B cell (primary cell): ENCODE measurements around the gene DUSP16. TPM values are rescaled to one million over a fixed set of nuclear protein-coding genes. Genes with fewer than 3 reads are reported as not detected.
"Not testable (repeated sequence)": the region's sequence is repeated elsewhere in the genome, so short reads cannot be mapped to it uniquely, and the experiment has no call there.

Experiments used
- ATAC-seq: fragments of 200-7000 bp; cut with Tn5 transposase; one replicate; pipeline ENCODE4 v1.10.0; 2021; ENCODE audit warnings: low read depth, mild to moderate bottlenecking, moderate number of reproducible peaks, moderate library complexity
- CTCF ChIA-PET: fragments of 350-600 bp; sonication (Branson Sonifier 250); formaldehyde crosslinking; loops from one replicate; lab custom pipeline; 2021; ENCODE audit warnings: antibody characterized with exemption, inconsistent platforms; lab: Charles Lee
- POLR2A ChIA-PET: fragments of 350-600 bp; sonication (Branson Sonifier 250); formaldehyde crosslinking; loops from one replicate; lab custom pipeline; 2021; ENCODE audit warnings: antibody characterized with exemption; lab: Charles Lee
- DNase-seq: peaks from one replicate; pipeline ENCODE4 v3.0.0; 2013
- H2AFZ ChIP-seq: 2 replicates; pipeline ENCODE4 v1.6.1; 2012; ENCODE audit warnings: mild to moderate bottlenecking, low read depth, low read length; ENCODE audit not compliant: insufficient read depth, poor library complexity, severe bottlenecking
- H3K27ac ChIP-seq, 2 donors: 1 replicate in 1 of 2; 2 replicates in 1 of 2; pipeline ENCODE4 v1.5.1; 2012 to 2013; ENCODE audit warnings: low read length in 2 of 2, mild to moderate bottlenecking in 2 of 2, moderate library complexity in 1 of 2
- H3K27me3 ChIP-seq, 4 experiments: fragments of 200-600 bp in 1 of 4; sonication (generic) in 1 of 4; replicated peaks in 1 of 4; 1 replicate in 2 of 4; 2 replicates in 2 of 4; pipeline versions ENCODE4 v1.6.1 to v1.7.0; 2013 to 2016; ENCODE audit warnings: low read length in 3 of 4, mild to moderate bottlenecking in 2 of 4, mixed read lengths in 1 of 4, moderate library complexity in 1 of 4; ENCODE audit not compliant: insufficient read depth in 4 of 4, control insufficient read depth in 3 of 4; ENCODE audit errors: control extremely low read depth in 1 of 4
- H3K36me3 ChIP-seq, 2 experiments: replicated peaks in 1 of 2; 1 replicate in 1 of 2; 2 replicates in 1 of 2; pipeline versions ENCODE4 v1.6.1 to v1.7.1; 2013; ENCODE audit warnings: low read length in 1 of 2; ENCODE audit not compliant: insufficient read depth in 2 of 2, control insufficient read depth in 1 of 2; ENCODE audit errors: control extremely low read depth in 1 of 2, extremely low read depth in 1 of 2
- H3K4me1 ChIP-seq, 2 donors: fragments of 200-600 bp in 1 of 2; sonication (generic) in 1 of 2; 1 replicate in 1 of 2; 2 replicates in 1 of 2; pipeline versions ENCODE4 v1.5.1 to v1.6.1; 2013 to 2017; ENCODE audit warnings: low read length in 2 of 2; ENCODE audit not compliant: control insufficient read depth in 2 of 2, insufficient read depth in 2 of 2
- H3K4me2 ChIP-seq: replicated peaks from 2 replicates; pipeline ENCODE3; 2012; ENCODE audit warnings: mild to moderate bottlenecking, low read depth, low read length; ENCODE audit not compliant: poor library complexity, severe bottlenecking
- H3K4me3 ChIP-seq, 5 experiments: fragments of 200-600 bp in 1 of 5; sonication (generic) in 1 of 5; 1 replicate in 3 of 5; 2 replicates in 2 of 5; pipeline versions ENCODE4 v1.5.1 to v1.7.0; 2011 to 2016; ENCODE audit warnings: low read length in 4 of 5, mild to moderate bottlenecking in 4 of 5, low read depth in 2 of 5, control low read depth in 1 of 5, moderate library complexity in 1 of 5; ENCODE audit not compliant: insufficient read depth in 1 of 5; ENCODE audit errors: control extremely low read depth in 1 of 5, extremely low read depth in 1 of 5
- H3K79me2 ChIP-seq: fragments of 200-600 bp; sonication (generic); one replicate; pipeline ENCODE4 v1.6.0; 2016; ENCODE audit warnings: low read length; ENCODE audit not compliant: control insufficient read depth, insufficient read depth
- H3K9ac ChIP-seq: fragments of 200-600 bp; sonication (generic); 2 replicates; pipeline ENCODE4 v1.6.1; 2017; ENCODE audit warnings: mild to moderate bottlenecking, low read length, moderate library complexity
- H3K9me3 ChIP-seq, 3 donors: one replicate each; pipeline versions ENCODE4 v1.6.1 to v1.7.1; 2013; ENCODE audit warnings: low read length in 2 of 3; ENCODE audit not compliant: control insufficient read depth in 2 of 3, insufficient read depth in 1 of 3; ENCODE audit errors: control extremely low read depth in 1 of 3
- H4K20me1 ChIP-seq: 2 replicates; pipeline ENCODE4 v1.6.0; 2012; ENCODE audit warnings: mild to moderate bottlenecking, low read length; ENCODE audit not compliant: insufficient read depth, control insufficient read depth, poor library complexity, severe bottlenecking
- H3K27ac Mint-ChIP-seq: one replicate; pipeline ENCODE4 v1.8.0; 2021; ENCODE audit warnings: mixed read lengths
- H3K27me3 Mint-ChIP-seq: one replicate; pipeline ENCODE4 v1.8.0; 2021; ENCODE audit warnings: mixed read lengths
- H3K4me1 Mint-ChIP-seq: one replicate; pipeline ENCODE4 v1.8.0; 2021; ENCODE audit warnings: mixed read lengths
- H3K4me3 Mint-ChIP-seq: one replicate; pipeline ENCODE4 v1.8.0; 2021; ENCODE audit warnings: mixed read lengths
- H3K9me3 Mint-ChIP-seq: one replicate; pipeline ENCODE4 v1.8.0; 2022; ENCODE audit warnings: mixed read lengths; ENCODE audit not compliant: insufficient read depth
- EZH2 ChIP-seq: IDR thresholded peaks from 2 replicates; pipeline ENCODE4 v1.6.1; 2012; ENCODE audit warnings: borderline replicate concordance, low read depth, mild to moderate bottlenecking, moderate library complexity, low read length; ENCODE audit not compliant: insufficient read depth, poor library complexity, severe bottlenecking
- WGBS: methylation state at CpG from one replicate; pipeline ENCODE4 v1.1.5; 2013; ENCODE audit warnings: missing lambda C conversion rate; ENCODE audit not compliant: insufficient coverage; 5-methylcytosine and 5-hydroxymethylcytosine counted together
- intact Hi-C: fragments of 100-400 bp; cut with micrococcal nuclease; formaldehyde crosslinking; loops from one replicate; pipeline ENCODE4 v1.10.0; 2022
- polyA plus RNA-seq: library from polyadenylated mRNA; depleted of rRNA; stranded (reverse); fragments of >200 nt; gene quantifications from 2 replicates; pipeline ENCODE4 v1.2.3, GENCODE V29; 2012
- total RNA-seq, 2 donors: library from RNA; stranded (reverse); fragments of 120-200 nt in 1 of 2; gene quantifications; 1 replicate in 1 of 2; 2 replicates in 1 of 2; pipeline versions ENCODE4 v1.2.3 to v1.2.4, GENCODE V29; 2013 to 2022
- TF ChIP-seq, protein P1 (sequence below): fragments of 200-600 bp; IDR thresholded peaks from one replicate; pipeline ENCODE4 v1.8.0; 2022; ENCODE audit warnings: antibody characterized with exemption, mild to moderate bottlenecking

Gene DUSP16
- total and polyA plus RNA-seq, 2 donors (not counting 1 experiment from before 2014, with no cell fraction given), result 0.37 to 5.6 TPM

DNA sequence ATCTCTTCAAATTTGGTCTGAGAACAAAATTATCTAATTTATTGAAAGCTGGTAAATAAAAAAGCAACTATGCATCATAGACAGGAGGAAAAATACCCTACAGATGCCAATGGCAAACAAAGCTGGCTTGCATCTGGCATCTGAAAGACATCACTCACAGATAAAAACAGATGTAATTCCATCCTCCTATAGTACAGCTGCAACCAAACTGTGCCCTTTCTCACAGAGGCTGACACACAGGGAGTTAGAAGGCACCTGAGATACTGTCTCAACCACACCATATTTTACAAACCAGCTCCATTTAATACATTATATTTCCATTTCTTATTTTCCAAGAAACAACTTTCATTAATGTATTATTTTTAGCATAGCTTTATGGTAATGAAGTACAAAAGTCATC lies 39.4 kb downstream of the DUSP16 start:
- no peaks in the 10 kb centered on the region for H3K27me3 ChIP-seq
- Mint-ChIP-seq H3K4me1 (peaks cover 2% of the 10 kb centered on the region), H3K9me3 (no peaks in the 10 kb centered on the region), H3K4me3 (no peak overlapping the region), H3K27ac (no peak overlapping the region), H3K27me3 (peaks cover 3% of the 10 kb centered on the region)
- no peaks in the 10 kb centered on the region for H3K9me3 ChIP-seq
- intact Hi-C loops, result no loop called here
- POLR2A ChIA-PET, result no interaction called here
- no peaks in the 10 kb centered on the region for H4K20me1 ChIP-seq
- no peaks in the 10 kb centered on the region for H3K4me1 ChIP-seq
- H3K27ac ChIP-seq, result no peak overlapping the region
- H2AFZ ChIP-seq, result no peak overlapping the region
- no peaks in the 10 kb centered on the region for H3K79me2 ChIP-seq
- DNase-seq, result no peak
- TF ChIP-seq, protein P1, sequence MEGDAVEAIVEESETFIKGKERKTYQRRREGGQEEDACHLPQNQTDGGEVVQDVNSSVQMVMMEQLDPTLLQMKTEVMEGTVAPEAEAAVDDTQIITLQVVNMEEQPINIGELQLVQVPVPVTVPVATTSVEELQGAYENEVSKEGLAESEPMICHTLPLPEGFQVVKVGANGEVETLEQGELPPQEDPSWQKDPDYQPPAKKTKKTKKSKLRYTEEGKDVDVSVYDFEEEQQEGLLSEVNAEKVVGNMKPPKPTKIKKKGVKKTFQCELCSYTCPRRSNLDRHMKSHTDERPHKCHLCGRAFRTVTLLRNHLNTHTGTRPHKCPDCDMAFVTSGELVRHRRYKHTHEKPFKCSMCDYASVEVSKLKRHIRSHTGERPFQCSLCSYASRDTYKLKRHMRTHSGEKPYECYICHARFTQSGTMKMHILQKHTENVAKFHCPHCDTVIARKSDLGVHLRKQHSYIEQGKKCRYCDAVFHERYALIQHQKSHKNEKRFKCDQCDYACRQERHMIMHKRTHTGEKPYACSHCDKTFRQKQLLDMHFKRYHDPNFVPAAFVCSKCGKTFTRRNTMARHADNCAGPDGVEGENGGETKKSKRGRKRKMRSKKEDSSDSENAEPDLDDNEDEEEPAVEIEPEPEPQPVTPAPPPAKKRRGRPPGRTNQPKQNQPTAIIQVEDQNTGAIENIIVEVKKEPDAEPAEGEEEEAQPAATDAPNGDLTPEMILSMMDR, result no peak
- no peak for TF ChIP-seq EZH2
- ATAC-seq, result no peak
- CTCF ChIA-PET, result no interaction called here
- no peak overlapping the region for H3K4me3 ChIP-seq
- no peak overlapping the region for H3K4me2 ChIP-seq
- no peak overlapping the region for H3K9ac ChIP-seq
- H3K36me3 ChIP-seq, result no peaks in the 10 kb centered on the region

- H3K36me3 ChIP-seq, H3K27me3 ChIP-seq, H3K4me3 Mint-ChIP-seq, POLR2A ChIA-PET, H3K27ac Mint-ChIP-seq, H4K20me1 ChIP-seq, H3K4me3 ChIP-seq, CTCF ChIA-PET, intact Hi-C loops, ATAC-seq, H3K4me1 ChIP-seq, H2AFZ ChIP-seq, DNase-seq, H3K9me3 Mint-ChIP-seq, H3K4me2 ChIP-seq, H3K9ac ChIP-seq, H3K27me3 Mint-ChIP-seq, H3K27ac ChIP-seq, H3K9me3 ChIP-seq, H3K79me2 ChIP-seq, H3K4me1 Mint-ChIP-seq: not testable (repeated sequence)
- 100% methylated on average over 2 of the region's 4 CpGs for WGBS
Measured at GRCh38 chr12:12522657-12523056, 40.0 kb downstream of the DUSP16 start.
